Panc1 (cell line): Measurements from ENCODE around the gene PRDX5. TPM values are rescaled to one million over a fixed set of nuclear protein-coding genes. Genes with fewer than 3 reads are reported as not detected.

Experiments used
- ATAC-seq: fragments of 200-7000 bp; cut with Tn5 transposase; 2 replicates; pipeline ENCODE4 v1.9.1; 2020; ENCODE audit warnings: mild to moderate bottlenecking, moderate library complexity
- BruUV-seq: library from RNA; stranded (reverse); fragments of 400-500 nt; replicated peaks from 2 replicates; lab custom pipeline; 2021; lab: Mats Ljungman, UMichigan
- CTCF ChIA-PET: fragments of 300-600 bp; sonication (Branson Sonifier 250); formaldehyde crosslinking; loops from one replicate; lab custom pipeline; 2022; ENCODE audit warnings: antibody characterized with exemption; lab: Charles Lee
- POLR2A ChIA-PET: fragments of 300-600 bp; sonication (Branson Sonifier 250); formaldehyde crosslinking; loops from one replicate; lab custom pipeline; 2022; ENCODE audit warnings: antibody characterized with exemption; lab: Charles Lee
- DNase-seq: peaks from one replicate; pipeline ENCODE4 v3.0.0-alpha.2; 2010; ENCODE audit warnings: low read depth, low spot score
- H3K27ac ChIP-seq: 2 replicates; pipeline ENCODE4 v1.5.1; 2011; ENCODE audit warnings: mild to moderate bottlenecking, low read length, inconsistent platforms
- H3K27me3 ChIP-seq: fragments of 200-500 bp; sonication (Bioruptor generic); 2 replicates; pipeline ENCODE4 v1.6.0; 2014; ENCODE audit warnings: low read length, inconsistent platforms; ENCODE audit not compliant: control insufficient read depth, insufficient read depth
- H3K36me3 ChIP-seq: fragments of 200-500 bp; sonication (Bioruptor generic); 2 replicates; pipeline ENCODE4 v1.5.1; 2014; ENCODE audit warnings: inconsistent platforms, mild to moderate bottlenecking, low read length, moderate library complexity; ENCODE audit not compliant: control insufficient read depth, insufficient read depth
- H3K4me1 ChIP-seq: 2 replicates; pipeline ENCODE4 v1.5.1; 2011; ENCODE audit warnings: inconsistent platforms, mild to moderate bottlenecking, low read length, moderate library complexity; ENCODE audit not compliant: control insufficient read depth, insufficient read depth
- H3K4me3 ChIP-seq, 2 experiments: 2 replicates each; pipeline ENCODE4 v1.5.1; 2011 to 2012; ENCODE audit warnings: low read depth in 2 of 2, low read length in 2 of 2, mild to moderate bottlenecking in 2 of 2, inconsistent platforms in 1 of 2, moderate library complexity in 1 of 2
- H3K9me3 ChIP-seq: fragments of 200-500 bp; sonication (Bioruptor generic); 2 replicates; pipeline ENCODE4 v1.5.1; 2014; ENCODE audit warnings: low read depth, mild to moderate bottlenecking, inconsistent platforms, low read length, moderate library complexity; ENCODE audit not compliant: control insufficient read depth, insufficient read depth
- POLR2AphosphoS5 ChIP-seq: IDR thresholded peaks from 2 replicates; pipeline ENCODE4 v1.6.1; 2012; ENCODE audit warnings: mild to moderate bottlenecking, low read depth, low read length, moderate library complexity
- REST ChIP-seq, 2 experiments: IDR thresholded peaks; 2 replicates each; pipeline ENCODE4 v1.6.1; 2011 to 2012; ENCODE audit warnings: low read depth in 2 of 2, control low read depth in 1 of 2, low read length in 1 of 2, mild to moderate bottlenecking in 1 of 2, moderate library complexity in 1 of 2; ENCODE audit not compliant: insufficient read depth in 1 of 2
- SIN3A ChIP-seq: IDR thresholded peaks from 2 replicates; pipeline ENCODE4 v1.6.1; 2012; ENCODE audit warnings: low read depth, mild to moderate bottlenecking, low read length, moderate library complexity, borderline replicate concordance; ENCODE audit not compliant: insufficient read depth
- TCF7L2 ChIP-seq: IDR thresholded peaks from 2 replicates; pipeline ENCODE4 v1.6.1; 2011; ENCODE audit warnings: mild to moderate bottlenecking, low read depth, low read length, inconsistent platforms
- in situ Hi-C: cut with HindIII; loops from 2 replicates; pipeline ENCODE4 v1.10.0; 2016; ENCODE audit warnings: low sequenced_read_pairs, low pct_unique_long_range_greater_than_20kb
- intact Hi-C: fragments of 100-400 bp; cut with micrococcal nuclease; formaldehyde crosslinking; loops from one replicate; pipeline ENCODE4 v1.10.0; 2022; ENCODE audit not compliant: unreplicated experiment
- total RNA-seq: library from RNA; stranded (reverse); gene quantifications from one replicate; pipeline ENCODE4 v1.2.1, GENCODE V29; 2021; ENCODE audit not compliant: unreplicated experiment
- TF ChIP-seq, protein P1 (sequence below): fragments of 450-650 bp; IDR thresholded peaks from 2 replicates; pipeline ENCODE4 v1.5.1; 2017; ENCODE audit warnings: mild to moderate bottlenecking

The PRDX5 gene
- total RNA-seq, 1 experiment from 2014 or later: 492 TPM

- BruUV-seq: no TSS peak
- H3K4me3 ChIP-seq: peak overlapping the region; percentile 30 to 57
- H3K4me1 ChIP-seq: peaks cover 56% of the 10 kb centered on the region
- POLR2A ChIA-PET: interaction anchor here (0.7 to 0.9 kb wide), 3 partner anchors 37 to 84 kb away, joined by 4 to 5 read pairs (median 4); partner anchors contain the start of genes PRDX5 and TRMT112
- no peaks in the 10 kb centered on the region for H3K9me3 ChIP-seq
- DNase-seq: peak; percentile 69
- peak overlapping the region; percentile 97 for H3K27ac ChIP-seq
- intact Hi-C loops (loop anchor here (1.0 to 5.0 kb wide), 2 partner anchors 37 to 297 kb away; partner anchors contain the start of gene PRDX5), in situ Hi-C loops (no loop called here)
- CTCF ChIA-PET: interaction anchor here (0.6 to 3.7 kb wide), 24 partner anchors 8 to 297 kb away, joined by 3 to 33 read pairs (median 6); partner anchors contain the start of genes ESRRA, PRDX5 and TRMT112
- no peaks in the 10 kb centered on the region for H3K36me3 ChIP-seq
- peak; percentile 56 for ATAC-seq
- H3K27me3 ChIP-seq: no peaks in the 10 kb centered on the region
- no peak for TF ChIP-seq SIN3A
- no peak for TF ChIP-seq TCF7L2
- no peak; a peak in 1 of 4 replicates for TF ChIP-seq REST (IDR thresholded peaks at IDR 0.05; ENCODE audit: insufficient read depth in 1 of 2, low read depth in 2 of 2, low read length in 1 of 2)
- TF ChIP-seq, protein P1, sequence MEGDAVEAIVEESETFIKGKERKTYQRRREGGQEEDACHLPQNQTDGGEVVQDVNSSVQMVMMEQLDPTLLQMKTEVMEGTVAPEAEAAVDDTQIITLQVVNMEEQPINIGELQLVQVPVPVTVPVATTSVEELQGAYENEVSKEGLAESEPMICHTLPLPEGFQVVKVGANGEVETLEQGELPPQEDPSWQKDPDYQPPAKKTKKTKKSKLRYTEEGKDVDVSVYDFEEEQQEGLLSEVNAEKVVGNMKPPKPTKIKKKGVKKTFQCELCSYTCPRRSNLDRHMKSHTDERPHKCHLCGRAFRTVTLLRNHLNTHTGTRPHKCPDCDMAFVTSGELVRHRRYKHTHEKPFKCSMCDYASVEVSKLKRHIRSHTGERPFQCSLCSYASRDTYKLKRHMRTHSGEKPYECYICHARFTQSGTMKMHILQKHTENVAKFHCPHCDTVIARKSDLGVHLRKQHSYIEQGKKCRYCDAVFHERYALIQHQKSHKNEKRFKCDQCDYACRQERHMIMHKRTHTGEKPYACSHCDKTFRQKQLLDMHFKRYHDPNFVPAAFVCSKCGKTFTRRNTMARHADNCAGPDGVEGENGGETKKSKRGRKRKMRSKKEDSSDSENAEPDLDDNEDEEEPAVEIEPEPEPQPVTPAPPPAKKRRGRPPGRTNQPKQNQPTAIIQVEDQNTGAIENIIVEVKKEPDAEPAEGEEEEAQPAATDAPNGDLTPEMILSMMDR: peak; percentile 97
- 0 out of 2 replicates have a peak, but pooled peaks have one; percentile 31 for TF ChIP-seq POLR2AphosphoS5
Measured at GRCh38 chr11:64355078-64355940, 37.4 kb downstream of the PRDX5 start.

GRCh38 chr11:64356498-64357411 lies 38.8 kb downstream of the PRDX5 start:
- BruUV-seq: no TSS peak
- intact Hi-C loops: loop anchor here (5.0 kb wide), 1 partner anchor 296 kb away; no protein-coding TSS in a partner anchor
- POLR2A ChIA-PET: interaction anchor here (1.5 kb wide), 1 partner anchor 14 kb away, joined by 7 read pairs; no protein-coding TSS in a partner anchor
- Histone ChIP-seq H3K27ac (peak overlapping the region; percentile 85), H3K4me1 (peaks cover 56% of the 10 kb centered on the region), H3K9me3 (no peaks in the 10 kb centered on the region), H3K27me3 (no peaks in the 10 kb centered on the region), H3K4me3 (peak overlapping the region in 1 of 2 experiments; percentile 35; a peak in 2 of 4 replicates), H3K36me3 (no peaks in the 10 kb centered on the region)
- in situ Hi-C loops: no loop called here
- TF ChIP-seq TCF7L2: peak; percentile 60; the same call in 1 of the 2 replicates
- 0 out of 2 replicates have a peak, but pooled peaks have one; percentile 28 for TF ChIP-seq POLR2AphosphoS5
- TF ChIP-seq, protein P1: peak; percentile 97
- no peak for TF ChIP-seq SIN3A
- DNase-seq: peak; percentile 62
- ATAC-seq: peak; percentile 67
- CTCF ChIA-PET: interaction anchor here (0.5 to 3.7 kb wide), 26 partner anchors 8 to 947 kb away, joined by 3 to 33 read pairs (median 5); partner anchors contain the start of genes ESRRA, MARK2, PRDX5 and PYGM
